GM15510 (cell line): ENCODE measurements around the gene GRIN1.

Experiments used
- POLR2A ChIP-seq: IDR thresholded peaks from 3 replicates; pipeline ENCODE4 v1.6.1; 2011; ENCODE audit warnings: borderline replicate concordance; ENCODE audit not compliant: insufficient read length; ENCODE audit errors: extremely low read depth

The GRIN1 gene

DNA sequence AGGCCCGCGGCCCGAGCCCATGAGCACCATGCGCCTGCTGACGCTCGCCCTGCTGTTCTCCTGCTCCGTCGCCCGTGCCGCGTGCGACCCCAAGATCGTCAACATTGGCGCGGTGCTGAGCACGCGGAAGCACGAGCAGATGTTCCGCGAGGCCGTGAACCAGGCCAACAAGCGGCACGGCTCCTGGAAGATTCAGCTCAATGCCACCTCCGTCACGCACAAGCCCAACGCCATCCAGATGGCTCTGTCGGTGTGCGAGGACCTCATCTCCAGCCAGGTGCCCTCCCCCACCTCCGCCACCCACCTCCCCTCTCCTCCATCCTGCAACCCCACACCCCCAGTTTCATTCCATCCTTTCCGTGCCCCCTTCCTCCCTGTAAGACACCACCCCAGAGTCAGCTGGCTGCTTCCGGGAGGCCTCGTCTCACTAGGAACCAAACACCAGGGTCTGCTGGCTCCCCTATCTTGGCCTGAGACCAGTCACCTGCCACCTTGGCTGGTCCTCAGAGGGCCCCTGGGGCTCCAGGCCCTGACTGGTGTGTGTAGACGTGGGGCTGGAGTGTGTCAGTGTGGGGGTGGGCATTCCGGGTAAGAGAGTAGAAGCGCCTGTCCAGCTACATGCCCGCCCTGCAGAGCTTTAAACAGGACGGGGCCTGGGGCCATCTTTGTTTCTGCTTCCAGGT, 655 bp downstream of the GRIN1 start:
- no peak for TF ChIP-seq POLR2A

GRCh38 chr9:137140151-137141012, 1.4 kb downstream of the GRIN1 start:
- TF ChIP-seq POLR2A, result no peak

DNA sequence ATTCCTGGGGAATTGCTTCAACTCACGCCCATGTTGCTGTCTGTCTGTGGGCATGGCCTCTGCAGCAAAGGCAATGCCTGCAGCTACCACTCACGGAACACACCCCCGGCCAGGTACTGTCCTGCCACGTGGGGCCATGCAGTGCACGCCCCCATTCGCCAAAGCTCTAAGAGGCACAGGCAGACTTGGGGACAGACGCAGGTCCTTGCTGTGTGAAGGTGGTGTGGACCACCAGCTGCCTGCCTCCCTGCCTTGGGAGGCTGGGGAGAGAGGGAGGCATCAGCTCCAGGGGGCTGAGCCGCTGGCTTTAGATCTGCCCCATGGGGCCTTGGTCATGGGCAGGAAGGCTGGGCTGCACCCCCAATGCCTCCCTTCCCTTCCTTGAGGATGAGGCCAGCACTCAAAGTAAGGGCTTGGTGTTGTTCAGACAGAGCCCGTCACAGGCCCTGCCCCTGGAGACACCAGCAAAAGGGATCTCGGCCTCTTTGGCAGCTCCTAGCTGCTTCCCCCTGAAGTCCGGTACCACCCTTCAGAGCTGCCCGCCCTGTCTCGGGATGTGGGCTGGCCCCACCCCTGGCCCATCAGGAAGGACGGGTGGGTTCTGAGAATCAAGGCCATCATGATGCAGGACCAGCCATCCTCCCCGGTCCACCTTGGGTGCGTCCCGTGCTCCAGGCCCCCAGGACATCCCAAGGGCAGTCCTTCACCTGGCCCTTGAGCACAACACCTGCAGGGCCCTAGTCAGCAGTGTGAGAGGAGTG, 2.3 kb downstream of the GRIN1 start:
- TF ChIP-seq POLR2A, result no peak

DNA sequence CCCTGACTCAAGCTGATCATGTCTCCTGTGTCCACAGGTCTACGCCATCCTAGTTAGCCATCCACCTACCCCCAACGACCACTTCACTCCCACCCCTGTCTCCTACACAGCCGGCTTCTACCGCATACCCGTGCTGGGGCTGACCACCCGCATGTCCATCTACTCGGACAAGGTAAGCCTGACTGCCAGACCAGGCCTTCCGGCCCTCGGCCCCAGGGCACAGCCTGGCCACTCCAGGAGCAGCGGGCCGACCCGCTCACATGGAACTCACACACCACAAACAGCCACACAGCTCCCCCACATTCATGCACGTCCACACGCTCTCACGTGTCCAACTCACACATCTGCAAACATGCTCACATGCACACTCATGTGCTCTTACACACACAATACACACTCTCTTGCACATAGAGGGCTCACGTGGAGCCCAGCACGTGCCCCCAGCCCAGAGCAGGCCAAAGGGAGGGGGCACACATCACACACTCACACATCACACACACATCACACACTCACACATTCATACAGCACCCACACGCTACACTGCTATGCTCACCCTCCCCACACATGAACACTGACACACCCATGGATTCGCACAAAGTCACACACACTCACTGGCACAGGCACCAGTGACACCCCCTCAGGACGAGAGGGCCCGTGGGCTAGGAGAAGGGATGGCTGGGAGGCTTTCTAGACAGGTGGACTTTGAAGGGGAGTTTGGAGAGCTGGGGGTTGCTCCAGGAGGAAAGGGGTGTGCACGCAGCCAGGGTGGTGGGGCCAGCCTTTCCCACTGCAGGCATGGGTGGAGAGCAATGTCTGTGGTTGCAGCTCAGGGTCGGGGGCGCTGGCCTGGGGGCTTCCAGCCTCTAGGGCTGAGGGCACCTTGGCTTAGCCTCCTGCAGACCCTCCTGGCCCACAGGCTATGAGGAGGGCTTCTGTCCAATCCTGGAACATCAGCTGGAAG, 3.3 kb downstream of the GRIN1 start:
- no peak for TF ChIP-seq POLR2A

DNA sequence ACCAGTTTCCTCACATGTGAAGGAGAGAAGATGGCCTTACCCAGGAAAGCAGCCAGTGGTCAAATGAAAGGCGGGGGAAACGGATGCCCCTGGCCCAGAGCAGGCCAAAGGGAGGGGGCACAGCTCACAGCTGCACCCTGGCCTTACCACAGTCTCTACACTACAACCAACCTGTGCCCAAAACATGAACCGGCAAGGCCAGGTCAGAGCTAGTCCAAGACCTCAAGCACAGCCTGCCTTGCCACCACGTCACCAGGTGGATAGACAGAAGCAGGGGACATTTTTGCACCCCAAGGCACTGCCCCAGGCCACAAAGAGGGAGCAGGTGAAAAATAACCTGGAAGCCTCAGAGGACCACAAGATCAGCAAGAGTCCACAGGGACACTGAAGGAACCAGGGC, 4.5 kb downstream of the GRIN1 start:
- no peak for TF ChIP-seq POLR2A

- no peak for TF ChIP-seq POLR2A
These were observed 7.0 kb downstream of the GRIN1 start for GRCh38 chr9:137145731-137146526.

GRCh38 chr9:137146527-137146918, 7.6 kb downstream of the GRIN1 start:
- no peak for TF ChIP-seq POLR2A

- no peak for TF ChIP-seq POLR2A
These were observed 8.3 kb downstream of the GRIN1 start for GRCh38 chr9:137147091-137147792.

DNA sequence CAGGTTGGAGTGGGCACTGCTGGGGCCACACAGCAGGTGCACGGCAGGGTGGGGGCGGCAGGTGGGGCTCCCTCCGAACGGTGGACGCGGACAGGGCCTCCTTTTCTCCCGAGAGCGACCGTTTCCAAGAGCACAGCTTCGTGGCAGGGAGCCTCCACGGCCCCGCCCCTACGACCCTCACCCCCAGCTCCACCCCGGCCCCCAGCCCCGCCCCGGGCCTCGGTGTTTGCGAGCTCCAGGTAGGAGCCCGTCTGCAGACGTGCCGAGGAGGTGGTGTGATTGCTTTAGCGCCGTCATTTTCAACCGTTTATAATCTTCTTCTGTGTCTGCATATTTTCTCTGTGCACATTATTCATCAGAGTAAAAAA, 8.8 kb downstream of the GRIN1 start:
- TF ChIP-seq POLR2A, result no peak

DNA sequence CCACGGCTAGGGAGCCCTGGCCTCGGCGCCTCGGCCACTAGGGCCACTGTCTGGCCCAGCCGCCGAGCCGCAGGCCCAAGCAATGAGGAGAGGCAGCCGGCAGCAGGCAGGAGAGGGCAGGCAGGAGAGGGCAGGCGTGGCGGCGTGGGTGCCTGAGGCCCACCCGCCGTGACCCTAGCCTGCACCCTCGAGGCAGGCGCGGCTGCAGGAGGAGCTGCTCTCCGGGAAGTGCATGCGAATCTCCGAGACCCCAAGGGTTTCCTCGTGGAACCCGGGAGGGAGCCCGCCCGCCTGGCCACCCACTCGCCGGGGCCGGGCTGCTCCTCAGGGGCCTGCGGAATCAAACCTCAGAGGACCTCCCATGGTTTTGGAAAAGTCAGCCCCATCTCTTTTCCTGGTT, 9.3 kb downstream of the GRIN1 start:
- no peak for TF ChIP-seq POLR2A

DNA sequence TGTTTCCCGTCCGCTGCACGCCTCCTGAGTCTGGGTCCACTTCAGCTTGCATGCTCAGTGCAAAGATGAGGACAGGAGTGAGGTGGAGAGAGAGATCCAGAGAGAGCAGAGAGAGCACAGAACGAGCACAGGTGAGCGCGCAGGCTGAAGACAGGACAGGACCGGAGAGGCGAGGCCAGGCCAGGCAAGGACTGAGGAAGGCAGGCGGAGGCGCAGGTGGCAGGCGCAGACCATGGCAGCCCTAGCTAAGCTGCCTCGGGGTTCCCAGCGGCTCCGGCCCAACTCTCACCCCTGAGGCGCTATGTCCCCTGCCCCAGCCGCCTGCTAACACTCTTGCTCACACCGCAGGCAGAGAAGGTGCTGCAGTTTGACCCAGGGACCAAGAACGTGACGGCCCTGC, 9.7 kb downstream of the GRIN1 start:
- no peak for TF ChIP-seq POLR2A

GRCh38 chr9:137149363-137149762, 10.4 kb downstream of the GRIN1 start:
- no peak for TF ChIP-seq POLR2A
